Measurements from ENCODE around the gene RFWD3.

DNA sequence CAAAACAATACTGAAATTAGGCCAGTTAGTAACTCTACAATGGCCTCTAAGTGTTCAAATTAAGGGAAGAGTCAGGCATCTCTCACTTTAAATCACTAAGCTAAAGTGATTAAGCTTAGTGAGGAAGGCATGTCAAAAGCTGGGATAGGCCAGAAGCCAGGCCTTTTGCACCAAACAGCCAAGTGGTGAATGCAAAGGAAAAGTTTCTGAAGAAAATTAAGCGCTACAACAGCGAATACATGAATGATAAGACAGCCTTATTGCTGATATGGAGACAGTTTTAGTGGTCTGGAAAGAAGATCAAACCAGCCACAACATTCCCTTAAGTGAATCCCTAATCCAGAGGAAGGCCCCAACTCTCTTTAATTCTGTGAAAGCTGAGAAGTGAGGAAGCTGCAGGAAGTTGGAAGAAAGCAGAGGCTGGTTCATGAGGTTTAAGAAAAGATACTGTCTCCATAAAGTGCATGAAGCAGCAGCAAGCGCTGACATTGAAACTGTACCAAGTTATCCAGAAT lies 12.1 kb downstream of the RFWD3 start:
- TF ChIP-seq, protein P1, sequence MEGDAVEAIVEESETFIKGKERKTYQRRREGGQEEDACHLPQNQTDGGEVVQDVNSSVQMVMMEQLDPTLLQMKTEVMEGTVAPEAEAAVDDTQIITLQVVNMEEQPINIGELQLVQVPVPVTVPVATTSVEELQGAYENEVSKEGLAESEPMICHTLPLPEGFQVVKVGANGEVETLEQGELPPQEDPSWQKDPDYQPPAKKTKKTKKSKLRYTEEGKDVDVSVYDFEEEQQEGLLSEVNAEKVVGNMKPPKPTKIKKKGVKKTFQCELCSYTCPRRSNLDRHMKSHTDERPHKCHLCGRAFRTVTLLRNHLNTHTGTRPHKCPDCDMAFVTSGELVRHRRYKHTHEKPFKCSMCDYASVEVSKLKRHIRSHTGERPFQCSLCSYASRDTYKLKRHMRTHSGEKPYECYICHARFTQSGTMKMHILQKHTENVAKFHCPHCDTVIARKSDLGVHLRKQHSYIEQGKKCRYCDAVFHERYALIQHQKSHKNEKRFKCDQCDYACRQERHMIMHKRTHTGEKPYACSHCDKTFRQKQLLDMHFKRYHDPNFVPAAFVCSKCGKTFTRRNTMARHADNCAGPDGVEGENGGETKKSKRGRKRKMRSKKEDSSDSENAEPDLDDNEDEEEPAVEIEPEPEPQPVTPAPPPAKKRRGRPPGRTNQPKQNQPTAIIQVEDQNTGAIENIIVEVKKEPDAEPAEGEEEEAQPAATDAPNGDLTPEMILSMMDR (conservative IDR thresholded peaks at IDR 0.05; ENCODE audit: low read depth, low read length): no peak
- TF ChIP-seq EZH2 (IDR thresholded peaks at IDR 0.05; ENCODE audit: borderline replicate concordance, low read depth, low read length, poor library complexity, severe bottlenecking): no peak

Measured in A673 (cell line).